Keratinocyte (primary cell): ENCODE results near the gene PALD1. TPM values are rescaled to one million over a fixed set of nuclear protein-coding genes. Genes with fewer than 3 reads are reported as not detected.

Source experiments
- DNase-seq: peaks from one replicate; pipeline ENCODE4 v3.0.0-alpha.2; 2011; ENCODE audit warnings: low read depth, missing footprints, low spot score
- FAIRE-seq: peaks from 2 replicates; lab custom pipeline; 2011; peaks lifted over from hg19 to GRCh38; lab: Jason Lieb, UNC
- H2AFZ ChIP-seq: 2 replicates; pipeline ENCODE4 v1.6.0; 2012; ENCODE audit warnings: low read length, control low read depth, inconsistent platforms; ENCODE audit not compliant: control insufficient read depth
- H3K27ac ChIP-seq: 2 replicates; pipeline ENCODE4 v1.5.1; 2011; ENCODE audit warnings: low read length; ENCODE audit not compliant: control insufficient read depth, insufficient read depth
- H3K27me3 ChIP-seq: 3 replicates; pipeline ENCODE4 v1.6.0; 2011; ENCODE audit warnings: low read length; ENCODE audit not compliant: control insufficient read depth, insufficient read depth; ENCODE audit errors: extremely low read depth
- H3K36me3 ChIP-seq, 2 experiments: 2 replicates in 1 of 2; 3 replicates in 1 of 2; pipeline ENCODE4 v1.5.1; 2011; ENCODE audit warnings: low read length in 2 of 2, mild to moderate bottlenecking in 1 of 2; ENCODE audit not compliant: control insufficient read depth in 2 of 2, insufficient read depth in 2 of 2; ENCODE audit errors: extremely low read depth in 1 of 2
- H3K4me1 ChIP-seq: 3 replicates; pipeline ENCODE4 v1.5.1; 2011; ENCODE audit warnings: low read length; ENCODE audit not compliant: control insufficient read depth, insufficient read depth; ENCODE audit errors: extremely low read depth
- H3K4me2 ChIP-seq: 3 replicates; pipeline ENCODE4 v1.6.0; 2011; ENCODE audit warnings: low read depth, low read length; ENCODE audit not compliant: control insufficient read depth, insufficient read depth; ENCODE audit errors: extremely low read depth
- H3K4me3 ChIP-seq, 3 experiments: fragments of 200-600 bp in 1 of 3; sonication (generic) in 1 of 3; 2 replicates in 2 of 3; 3 replicates in 1 of 3; pipeline ENCODE4 v1.5.1; 2011 to 2016; ENCODE audit warnings: low read length in 3 of 3, mild to moderate bottlenecking in 3 of 3, control low read depth in 2 of 3, inconsistent platforms in 1 of 3, low read depth in 1 of 3, mixed read lengths in 1 of 3, mixed run types in 1 of 3, moderate library complexity in 1 of 3; ENCODE audit not compliant: control insufficient read depth in 2 of 3, insufficient read depth in 2 of 3; ENCODE audit errors: extremely low read depth in 1 of 3
- H3K79me2 ChIP-seq: 2 replicates; pipeline ENCODE4 v1.6.0; 2012; ENCODE audit warnings: low read length; ENCODE audit not compliant: control insufficient read depth, insufficient read depth
- H3K9ac ChIP-seq: 3 replicates; pipeline ENCODE4 v1.6.0; 2011; ENCODE audit warnings: low read length; ENCODE audit not compliant: control insufficient read depth, insufficient read depth; ENCODE audit errors: extremely low read depth
- H3K9me1 ChIP-seq: 3 replicates; pipeline ENCODE4 v1.6.0; 2011; ENCODE audit warnings: low read length; ENCODE audit not compliant: control insufficient read depth, insufficient read depth; ENCODE audit errors: extremely low read depth
- H3K9me3 ChIP-seq: 2 replicates; pipeline ENCODE4 v1.5.1; 2012; ENCODE audit warnings: low read depth, low read length; ENCODE audit not compliant: control insufficient read depth
- H4K20me1 ChIP-seq: 3 replicates; pipeline ENCODE4 v1.6.0; 2011; ENCODE audit warnings: low read length; ENCODE audit not compliant: control insufficient read depth, insufficient read depth; ENCODE audit errors: extremely low read depth
- CTCF ChIP-seq, 3 experiments: IDR thresholded peaks in 1 of 3; conservative IDR thresholded peaks in 1 of 3; optimal IDR thresholded peaks in 1 of 3; 2 replicates in 2 of 3; 3 replicates in 1 of 3; pipeline versions ENCODE3 to v1.5.1; 2011; ENCODE audit warnings: low read length in 3 of 3, mild to moderate bottlenecking in 3 of 3, moderate library complexity in 2 of 3, control low read depth in 1 of 3, inconsistent platforms in 1 of 3; ENCODE audit not compliant: insufficient read depth in 2 of 3; ENCODE audit errors: extremely low read depth in 1 of 3
- EZH2 ChIP-seq: IDR thresholded peaks from one replicate; pipeline ENCODE4 v1.6.1; 2012; ENCODE audit warnings: inconsistent platforms, mild to moderate bottlenecking, low read length, moderate library complexity
- dilution Hi-C: fragments of 300-500 bp; cut with MboI; formaldehyde crosslinking; loops from one replicate; pipeline ENCODE4 v1.7.0; 2020; ENCODE audit warnings: low sequenced_read_pairs; ENCODE audit not compliant: extremely low pct_ligation_motif_present
- polyA plus RNA-seq, 5 experiments: library from polyadenylated mRNA; depleted of rRNA in 3 of 5; stranded (reverse) in 3 of 5; stranded (forward) in 1 of 5; unstranded in 1 of 5; fragments of >200 nt; gene quantifications; 1 replicate in 1 of 5; 2 replicates in 3 of 5; 3 replicates in 1 of 5; pipeline versions ENCODE4 v1.2.1 to v1.2.3, GENCODE V29; 2011 to 2012; ENCODE audit warnings: missing spikeins in 2 of 5, low read depth in 1 of 5, low replicate concordance in 1 of 5

Gene PALD1
- polyA plus RNA-seq, 1 donor (not counting 4 experiments of a cell fraction or from before 2014, with no cell fraction given), result 0.83 TPM

DNA sequence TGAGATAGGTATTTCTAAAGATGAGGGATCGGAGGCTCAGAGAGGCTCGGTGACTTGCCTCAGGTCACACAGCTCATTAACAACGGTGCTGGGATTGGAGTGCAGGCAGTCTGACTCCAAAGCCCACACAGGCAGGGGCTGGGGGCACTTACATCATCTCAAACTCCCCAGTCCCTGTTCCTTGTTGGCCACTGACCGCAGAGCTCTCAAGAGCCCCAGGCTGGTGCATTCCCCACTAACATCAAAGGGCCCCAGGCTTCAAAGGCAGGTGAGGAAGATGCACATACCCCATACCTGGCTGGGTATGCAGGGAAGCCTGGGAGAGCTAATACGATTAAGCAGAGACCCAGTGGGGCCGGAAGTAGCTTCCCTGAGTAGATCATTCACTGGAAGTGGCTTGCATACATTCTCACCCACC, 23.3 kb upstream of the PALD1 start:
- Histone ChIP-seq H3K79me2 (no peaks in the 10 kb centered on the region), H3K9ac (no peak overlapping the region), H3K9me3 (no peaks in the 10 kb centered on the region), H4K20me1 (no peaks in the 10 kb centered on the region), H3K27me3 (peaks cover 37% of the 10 kb centered on the region), H3K4me1 (no peaks in the 10 kb centered on the region), H3K4me3 (no peak overlapping the region), H3K4me2 (no peak overlapping the region), H3K27ac (no peak overlapping the region), H3K9me1 (no peaks in the 10 kb centered on the region), H3K36me3 (no peaks in the 10 kb centered on the region), H2AFZ (no peak overlapping the region)
- dilution Hi-C loops, result no loop called here
- no peak for DNase-seq
- TF ChIP-seq CTCF (optimal IDR thresholded peaks at IDR 0.05 in 1 of 3, IDR thresholded peaks at IDR 0.05 in 1 of 3, conservative IDR thresholded peaks at IDR 0.05 in 1 of 3; ENCODE audit: extremely low read depth in 1 of 3, insufficient read depth in 2 of 3, low read length in 3 of 3), result no peak
- TF ChIP-seq EZH2, result no peak
- no peak for FAIRE-seq

GRCh38 chr10:70456164-70456563, 22.4 kb upstream of the PALD1 start:
- Histone ChIP-seq H3K9ac (no peak overlapping the region), H2AFZ (no peak overlapping the region), H3K4me3 (no peak overlapping the region), H3K36me3 (no peaks in the 10 kb centered on the region), H3K79me2 (no peaks in the 10 kb centered on the region), H3K9me3 (no peaks in the 10 kb centered on the region), H3K4me1 (no peaks in the 10 kb centered on the region), H3K27me3 (peaks cover 40% of the 10 kb centered on the region), H4K20me1 (no peaks in the 10 kb centered on the region), H3K27ac (no peak overlapping the region), H3K4me2 (no peak overlapping the region), H3K9me1 (no peaks in the 10 kb centered on the region)
- FAIRE-seq (no peak), DNase-seq (no peak)
- dilution Hi-C loops, result no loop called here
- no peak for TF ChIP-seq CTCF (optimal IDR thresholded peaks at IDR 0.05 in 1 of 3, IDR thresholded peaks at IDR 0.05 in 1 of 3, conservative IDR thresholded peaks at IDR 0.05 in 1 of 3; ENCODE audit: extremely low read depth in 1 of 3, insufficient read depth in 2 of 3, low read length in 3 of 3)
- no peak for TF ChIP-seq EZH2
